Vagina (tissue), 2 donors: ENCODE data around the gene PACRG.

ENCODE experiments used
- POLR2A ChIP-seq, 2 donors: fragments of 450-650 bp; IDR thresholded peaks; one replicate each; pipeline ENCODE4 v1.6.1; 2017; ENCODE audit warnings: antibody characterized with exemption in 2 of 2, mild to moderate bottlenecking in 2 of 2, moderate library complexity in 2 of 2
- TF ChIP-seq, protein P1 (sequence below), 3 experiments: fragments of 450-650 bp in 2 of 3; fragments of 200-600 bp in 1 of 3; sonication (generic) in 1 of 3; IDR thresholded peaks; one replicate each; pipeline ENCODE4 v1.5.1; 2017 to 2019; ENCODE audit warnings: antibody characterized with exemption in 3 of 3, mild to moderate bottlenecking in 2 of 3, moderate library complexity in 2 of 3

GRCh38 chr6:162854734-162855191 lies 127.0 kb downstream of the PACRG start:
- TF ChIP-seq, protein P1, sequence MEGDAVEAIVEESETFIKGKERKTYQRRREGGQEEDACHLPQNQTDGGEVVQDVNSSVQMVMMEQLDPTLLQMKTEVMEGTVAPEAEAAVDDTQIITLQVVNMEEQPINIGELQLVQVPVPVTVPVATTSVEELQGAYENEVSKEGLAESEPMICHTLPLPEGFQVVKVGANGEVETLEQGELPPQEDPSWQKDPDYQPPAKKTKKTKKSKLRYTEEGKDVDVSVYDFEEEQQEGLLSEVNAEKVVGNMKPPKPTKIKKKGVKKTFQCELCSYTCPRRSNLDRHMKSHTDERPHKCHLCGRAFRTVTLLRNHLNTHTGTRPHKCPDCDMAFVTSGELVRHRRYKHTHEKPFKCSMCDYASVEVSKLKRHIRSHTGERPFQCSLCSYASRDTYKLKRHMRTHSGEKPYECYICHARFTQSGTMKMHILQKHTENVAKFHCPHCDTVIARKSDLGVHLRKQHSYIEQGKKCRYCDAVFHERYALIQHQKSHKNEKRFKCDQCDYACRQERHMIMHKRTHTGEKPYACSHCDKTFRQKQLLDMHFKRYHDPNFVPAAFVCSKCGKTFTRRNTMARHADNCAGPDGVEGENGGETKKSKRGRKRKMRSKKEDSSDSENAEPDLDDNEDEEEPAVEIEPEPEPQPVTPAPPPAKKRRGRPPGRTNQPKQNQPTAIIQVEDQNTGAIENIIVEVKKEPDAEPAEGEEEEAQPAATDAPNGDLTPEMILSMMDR (IDR thresholded peaks at IDR 0.05): no peak
- no peak for TF ChIP-seq POLR2A (IDR thresholded peaks at IDR 0.05)
